T1000 (cell line): ENCODE results near the gene FASTK.
"Not testable (repeated sequence)": the region's sequence is repeated elsewhere in the genome, so short reads cannot be mapped to it uniquely, and the experiment has no call there.

Experiments
- DNase-seq: peaks from one replicate; lab custom pipeline; 2025; ENCODE audit warnings: mixed read lengths; lab: John Stamatoyannopoulos, UW

FASTK gene

DNA sequence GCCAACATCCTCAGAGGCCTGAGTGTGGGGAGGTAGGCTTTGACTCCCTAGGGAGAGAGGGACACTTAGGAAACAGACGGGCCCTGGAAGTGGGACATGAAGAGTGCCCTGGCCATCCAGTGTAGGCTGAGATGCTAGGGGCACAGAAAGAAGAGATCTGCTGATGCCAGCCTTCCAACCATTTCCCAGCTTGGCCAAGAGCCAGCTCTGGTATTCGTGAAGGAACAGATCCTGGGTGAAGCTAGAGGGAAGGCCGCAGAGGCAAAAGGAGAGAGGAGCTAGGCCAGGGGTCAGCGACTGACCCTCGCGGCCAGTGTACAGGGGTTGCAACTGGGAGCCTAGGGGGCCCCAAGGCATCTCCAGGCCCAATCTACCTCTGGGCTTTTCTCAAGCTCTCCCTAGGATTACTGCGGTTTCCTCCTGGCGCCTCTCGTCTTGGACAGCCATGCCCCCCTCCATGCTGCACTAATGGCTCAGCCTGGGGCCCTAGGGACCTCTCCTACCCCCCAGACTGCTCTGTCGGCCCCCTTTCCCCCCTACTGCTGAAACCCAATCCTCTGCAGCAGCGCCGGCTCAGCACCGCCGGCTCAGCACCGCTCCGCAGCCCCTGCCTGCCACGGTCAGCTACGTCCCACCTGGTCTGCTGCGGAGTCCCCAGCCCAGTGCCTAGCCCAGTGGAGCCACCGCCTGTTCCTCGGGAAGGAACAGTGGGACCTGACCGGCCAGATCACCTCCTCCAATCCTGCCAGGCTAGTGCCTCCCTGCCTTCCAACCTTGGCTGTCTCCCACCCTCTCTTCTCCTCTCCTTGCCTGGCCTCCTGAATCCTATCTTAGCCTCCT is 32.4 kb downstream of the FASTK start, which contains the start of gene ASIC3:
Gene ASIC3 (plus strand): TSS at position 556 of the 840 bp plus-strand sequence. CDS start 355 bp downstream, outside the sequence.
- no peak for DNase-seq

- peak; percentile 48 for DNase-seq
Measured at GRCh38 chr7:151046603-151047573, 33.7 kb downstream of the FASTK start.

- DNase-seq = no peak
Measured at GRCh38 chr7:151045967-151046366, 34.6 kb downstream of the FASTK start.

GRCh38 chr7:151045262-151045661 is 35.3 kb downstream of the FASTK start:
- DNase-seq = no peak

DNA sequence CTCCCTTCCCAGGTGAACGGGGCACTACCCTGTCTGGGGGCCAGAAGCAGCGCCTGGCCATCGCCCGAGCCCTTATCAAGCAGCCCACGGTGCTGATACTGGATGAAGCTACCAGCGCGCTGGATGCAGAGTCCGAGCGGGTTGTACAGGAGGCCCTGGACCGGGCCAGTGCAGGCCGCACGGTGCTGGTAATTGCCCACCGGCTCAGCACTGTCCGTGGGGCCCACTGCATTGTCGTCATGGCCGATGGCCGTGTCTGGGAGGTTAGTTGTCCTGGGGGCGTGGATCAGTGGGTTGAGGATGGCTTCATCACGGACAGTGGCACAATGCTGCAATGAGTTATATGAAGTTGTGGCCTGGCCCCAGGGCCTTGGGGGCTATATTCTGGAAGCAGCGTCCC is 36.6 kb downstream of the FASTK start:
- no peak for DNase-seq

DNA sequence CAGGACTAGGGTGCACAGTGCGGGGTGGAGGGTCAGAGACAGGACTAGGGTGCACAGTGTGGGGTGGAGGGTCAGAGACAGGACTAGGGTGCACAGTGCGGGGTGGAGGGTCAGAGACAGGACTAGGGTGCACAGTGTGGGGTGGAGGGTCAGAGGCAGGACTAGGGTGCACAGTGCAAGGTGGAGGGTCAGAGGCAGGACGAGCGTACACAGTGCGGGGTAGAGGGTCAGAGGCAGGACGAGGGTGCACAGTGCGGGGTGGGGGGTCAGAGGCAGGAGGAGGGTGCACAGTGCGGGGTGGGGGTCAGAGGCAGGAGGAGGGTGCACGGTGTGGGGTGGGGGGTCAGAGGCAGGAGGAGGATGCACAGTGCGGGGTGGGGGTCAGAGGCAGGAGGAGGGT is 37.2 kb downstream of the FASTK start:
- DNase-seq = not testable (repeated sequence)

DNA sequence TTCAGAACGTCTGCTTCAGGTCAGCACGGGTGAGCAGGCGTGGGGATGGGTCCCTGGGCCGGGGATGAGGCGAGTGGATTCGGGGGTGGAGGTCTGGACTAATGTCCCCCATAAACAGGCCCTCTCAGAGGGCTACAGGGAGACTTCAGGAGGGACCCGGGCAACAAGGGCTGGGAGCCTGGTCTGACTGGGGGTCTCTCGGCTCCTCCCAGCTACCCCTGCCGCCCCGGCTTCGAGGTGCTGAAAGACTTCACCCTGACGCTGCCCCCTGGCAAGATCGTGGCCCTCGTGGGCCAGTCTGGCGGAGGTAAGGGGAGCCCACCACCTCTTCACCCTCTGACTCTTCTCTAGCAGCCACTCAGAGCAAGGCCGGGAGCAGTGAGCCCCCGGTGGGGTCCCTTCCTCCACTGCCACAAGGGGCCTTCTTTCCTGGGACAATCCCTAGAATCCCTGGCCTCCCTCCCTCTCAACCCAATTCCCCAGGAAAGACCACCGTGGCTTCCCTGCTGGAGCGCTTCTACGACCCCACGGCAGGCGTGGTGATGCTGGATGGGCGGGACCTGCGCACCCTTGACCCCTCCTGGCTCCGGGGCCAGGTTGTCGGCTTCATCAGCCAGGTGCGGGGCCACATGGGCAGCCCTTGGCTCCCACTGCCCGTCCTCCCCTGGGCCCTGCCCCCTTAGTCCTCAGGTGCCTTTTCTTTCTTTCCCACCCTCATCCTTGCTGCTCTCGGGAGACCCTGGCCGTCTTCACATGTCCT is 39.8 kb downstream of the FASTK start:
- DNase-seq = no peak

- DNase-seq = no peak
Measured at GRCh38 chr7:151039850-151040548, 40.6 kb downstream of the FASTK start.

DNA sequence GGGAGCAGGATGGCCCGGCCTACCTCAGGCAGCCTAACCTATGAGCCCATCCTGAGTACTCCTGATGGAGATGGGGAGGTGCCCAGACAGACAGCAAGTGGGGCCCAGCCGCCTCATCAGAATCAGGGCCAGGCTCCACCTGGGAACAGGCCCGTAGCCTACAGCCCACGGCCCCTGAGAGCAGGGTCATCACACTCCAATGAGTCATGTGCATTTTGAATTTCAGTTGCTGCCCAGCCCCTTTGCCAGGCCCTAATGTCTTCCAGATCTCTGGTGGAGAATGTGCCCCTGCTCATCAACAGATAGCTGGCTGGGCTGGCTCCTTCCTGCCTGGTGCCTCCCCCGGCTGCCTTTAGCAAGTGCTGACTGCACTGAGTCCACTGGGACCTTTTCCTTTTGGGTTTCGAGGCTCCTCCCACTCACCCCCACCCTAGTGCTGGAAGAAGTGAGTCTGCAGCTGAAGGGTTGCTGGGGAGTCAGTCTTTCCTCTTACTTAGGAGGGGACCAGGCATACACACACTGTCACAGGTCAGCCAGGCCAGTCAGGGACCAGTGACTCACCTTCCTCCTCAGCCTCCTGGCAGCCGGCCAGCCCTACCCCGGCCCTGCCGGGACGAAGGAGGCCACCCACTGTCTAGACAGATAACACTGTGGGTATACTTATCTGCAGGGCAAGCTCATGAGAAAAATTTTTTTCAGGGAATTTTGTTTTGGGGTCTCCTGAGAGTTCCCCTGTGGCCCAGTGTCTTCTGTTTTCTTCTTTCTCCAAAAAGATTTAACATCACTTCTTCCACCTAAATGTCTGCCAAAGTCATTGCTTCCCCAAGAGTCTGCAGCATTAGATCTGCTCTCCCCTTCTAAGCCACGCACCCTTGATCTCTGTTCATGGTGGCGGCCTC is 41.4 kb downstream of the FASTK start:
- peak; percentile 84 for DNase-seq

DNA sequence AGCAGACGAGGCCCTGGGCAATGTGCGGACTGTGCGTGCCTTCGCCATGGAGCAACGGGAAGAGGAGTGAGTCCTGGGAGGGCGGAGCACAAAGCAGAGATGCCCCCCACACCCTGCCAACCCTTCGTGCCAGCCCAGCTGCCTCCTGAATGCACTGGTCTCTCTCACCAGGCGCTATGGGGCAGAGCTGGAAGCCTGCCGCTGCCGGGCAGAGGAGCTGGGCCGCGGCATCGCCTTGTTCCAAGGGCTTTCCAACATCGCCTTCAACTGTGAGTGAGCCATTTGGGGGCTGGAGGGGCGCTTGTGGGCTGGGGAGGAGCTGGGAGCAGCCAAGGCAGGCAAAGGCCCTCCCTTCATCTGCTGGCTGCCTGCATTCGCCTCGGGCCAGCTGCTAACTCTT is 44.7 kb downstream of the FASTK start:
- no peak for DNase-seq

DNA sequence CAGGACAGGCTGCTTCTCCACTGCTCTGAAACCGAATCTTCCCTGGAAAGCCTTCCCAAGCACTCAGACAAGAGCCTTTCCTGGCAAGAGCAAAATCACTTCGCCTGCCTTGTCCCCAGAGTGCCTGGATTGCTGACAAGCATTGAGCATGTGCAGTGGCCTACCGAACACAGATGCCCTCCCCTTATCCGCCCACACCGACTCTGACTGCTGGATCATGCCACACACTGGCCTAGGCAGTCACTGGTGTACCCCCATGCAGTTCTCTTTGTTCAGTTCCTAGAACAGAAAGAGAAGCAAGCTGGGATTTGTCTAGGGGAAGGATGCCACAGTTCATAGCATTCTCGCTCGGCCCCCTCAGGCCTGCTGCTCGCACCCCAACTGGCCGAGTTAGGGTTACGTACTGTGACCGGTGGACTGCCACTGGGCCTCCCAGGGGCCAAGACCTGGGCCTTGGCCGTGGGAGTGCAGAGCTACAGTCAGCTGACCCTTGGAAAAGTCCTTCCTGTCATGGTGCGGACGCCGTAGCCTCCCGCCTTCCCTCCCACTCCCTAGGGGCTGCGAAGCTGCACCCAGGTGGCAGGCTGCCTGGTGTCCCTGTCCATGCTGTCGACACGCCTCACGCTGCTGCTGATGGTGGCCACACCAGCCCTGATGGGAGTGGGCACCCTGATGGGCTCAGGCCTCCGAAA is 45.4 kb downstream of the FASTK start:
- no peak for DNase-seq

DNA sequence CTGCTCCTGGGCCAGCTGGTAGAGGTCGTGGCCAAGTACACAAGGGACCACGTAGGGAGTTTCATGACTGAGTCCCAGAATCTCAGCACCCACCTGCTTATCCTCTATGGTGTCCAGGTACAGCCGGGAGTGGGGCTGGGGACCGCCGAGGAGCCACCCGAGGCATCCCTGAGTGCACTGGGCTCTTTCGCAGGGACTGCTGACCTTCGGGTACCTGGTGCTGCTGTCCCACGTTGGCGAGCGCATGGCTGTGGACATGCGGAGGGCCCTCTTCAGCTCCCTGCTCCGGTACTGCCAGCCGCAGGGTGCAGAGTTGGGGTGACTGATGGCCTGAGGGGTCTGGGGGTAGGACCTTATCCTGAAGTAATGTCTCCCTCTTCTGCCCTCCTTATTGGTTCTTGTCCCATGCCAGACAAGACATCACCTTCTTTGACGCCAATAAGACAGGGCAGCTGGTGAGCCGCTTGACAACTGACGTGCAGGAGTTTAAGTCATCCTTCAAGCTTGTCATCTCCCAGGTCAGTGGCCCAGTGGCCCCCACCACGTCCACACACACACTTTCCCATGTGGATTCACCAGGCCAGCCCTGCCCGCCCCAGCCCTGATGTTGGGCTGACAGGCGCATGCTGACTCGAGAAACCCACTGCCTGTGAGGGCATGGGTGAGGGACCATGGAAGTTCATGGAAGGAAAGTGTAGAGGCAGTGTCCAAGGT is 46.1 kb downstream of the FASTK start:
- DNase-seq = no peak

DNA sequence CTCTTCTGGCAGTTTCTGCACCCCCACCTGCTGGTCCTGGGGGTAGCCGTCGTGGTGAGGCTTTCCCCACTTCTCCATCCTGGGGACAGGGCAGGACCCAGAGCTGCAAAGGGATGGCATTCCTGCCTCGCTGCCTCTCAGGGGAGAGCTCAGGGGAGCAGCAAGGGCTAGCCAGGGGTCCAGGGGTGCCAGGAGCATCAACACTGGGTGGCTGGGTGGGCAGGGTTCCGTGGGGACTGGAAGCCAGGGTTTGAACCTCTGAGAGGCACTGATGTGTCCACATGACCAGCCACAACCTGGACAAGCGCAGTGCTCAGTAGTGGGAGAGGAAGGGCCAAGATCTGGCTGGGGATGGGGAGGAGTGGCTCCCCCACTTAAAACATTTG is 46.8 kb downstream of the FASTK start:
- DNase-seq = no peak

DNA sequence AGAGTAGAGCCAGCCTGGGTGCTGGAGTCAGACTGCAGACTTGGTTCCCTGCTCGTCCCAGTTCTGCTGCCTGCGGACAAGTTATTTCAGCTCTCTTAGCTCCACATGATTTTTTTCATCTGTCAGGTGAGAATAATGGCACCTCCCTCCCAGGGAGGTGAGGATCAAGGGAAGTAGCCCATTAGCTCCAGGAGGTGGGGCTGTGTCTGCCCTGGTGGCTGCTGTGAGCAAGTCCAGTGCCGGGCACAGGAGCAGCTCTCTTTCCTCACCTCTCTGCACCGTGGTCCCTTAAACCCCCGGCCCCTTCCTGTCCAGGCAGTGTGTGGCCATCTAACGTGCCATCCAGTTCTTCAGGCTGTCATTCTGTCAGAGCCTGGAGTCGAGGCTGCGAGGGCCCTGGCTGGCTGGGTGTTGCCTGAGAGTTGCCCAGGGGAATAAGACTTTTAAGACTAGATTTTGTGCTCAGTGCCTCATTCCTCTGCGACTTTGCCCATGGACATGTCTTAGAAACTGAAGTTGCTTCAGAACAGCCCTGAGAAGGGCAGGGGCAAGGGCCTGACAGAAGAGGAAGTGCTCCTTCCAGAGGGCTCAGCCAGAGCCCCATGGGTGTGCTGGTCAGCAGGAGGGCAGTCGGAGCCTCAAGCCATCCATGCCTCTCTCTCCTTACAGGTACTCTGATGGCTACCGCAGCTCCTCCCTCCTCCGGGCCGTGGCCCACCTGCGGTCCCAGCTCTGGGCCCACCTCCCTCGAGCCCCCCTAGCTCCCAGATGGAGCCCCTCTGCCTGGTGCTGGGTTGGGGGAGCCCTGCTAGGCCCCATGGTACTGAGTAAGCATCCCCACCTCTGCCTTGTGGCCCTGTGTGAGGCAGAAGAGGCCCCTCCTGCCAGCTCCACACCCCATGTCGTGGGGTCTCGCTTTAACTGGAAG is 47.4 kb downstream of the FASTK start:
- no peak for DNase-seq

GRCh38 chr7:151031011-151031410 is 49.6 kb downstream of the FASTK start:
- DNase-seq = no peak

DNA sequence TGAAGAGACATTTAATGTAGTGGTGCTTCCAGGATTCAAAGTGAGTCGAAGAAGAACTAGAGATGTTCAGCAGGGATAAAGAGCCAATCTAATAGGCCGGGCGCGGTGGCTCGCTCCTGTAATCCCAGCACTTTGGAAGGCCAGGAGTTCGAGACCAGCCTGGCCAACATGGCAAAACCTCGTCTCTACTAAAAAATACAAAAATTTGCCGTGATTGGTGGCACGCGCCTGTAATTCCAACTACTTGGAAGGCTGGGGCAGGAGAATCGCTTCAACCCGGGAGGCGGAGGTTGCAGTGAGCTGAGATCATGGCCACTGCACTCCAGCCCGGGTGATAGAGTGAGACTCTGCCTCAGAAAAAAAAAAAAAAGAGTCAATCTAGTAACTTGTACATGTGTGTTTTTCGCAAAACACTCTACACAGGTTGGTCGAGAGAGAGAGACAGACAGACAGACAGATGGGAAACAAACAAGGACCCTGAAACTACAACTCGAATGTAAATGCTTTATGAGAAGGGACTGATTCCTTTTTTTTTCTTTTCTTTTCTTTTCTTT is 51.6 kb downstream of the FASTK start:
- DNase-seq = no peak

GRCh38 chr7:151028131-151028947 is 52.3 kb downstream of the FASTK start, which contains the start of gene ABCB8:
TSS of gene ABCB8 (plus strand) at chr7:151028450. CDS start at chr7:151028516, 66 bp downstream.
- peak; percentile 95 for DNase-seq
